H1 (cell line): Measurements from ENCODE around the gene ITGB5. TPM values are rescaled to one million over a fixed set of nuclear protein-coding genes. Genes with fewer than 3 reads are reported as not detected.

Source experiments
- CTCF ChIA-PET: fragments of 300-600 bp; sonication (Branson Sonifier 250); formaldehyde crosslinking; loops from one replicate; lab custom pipeline; 2021; ENCODE audit not compliant: partially characterized antibody; lab: Charles Lee
- POLR2A ChIA-PET: fragments of 300-600 bp; sonication (Branson Sonifier 250); formaldehyde crosslinking; loops from one replicate; lab custom pipeline; 2021; ENCODE audit warnings: inconsistent platforms; ENCODE audit not compliant: partially characterized antibody; lab: Charles Lee
- DNase-seq, 2 experiments: peaks; one replicate each; pipeline versions ENCODE4 v3.0.0 to v3.0.0-alpha.2; 2010 to 2022; ENCODE audit warnings: low spot score in 2 of 2, low read depth in 1 of 2, mixed read lengths in 1 of 2
- FAIRE-seq: peaks from 2 replicates; lab custom pipeline; 2011; peaks lifted over from hg19 to GRCh38; lab: Jason Lieb, UNC
- H2AFZ ChIP-seq: 2 replicates; pipeline ENCODE4 v1.8.1; 2012; ENCODE audit warnings: low read length, inconsistent platforms
- H2AK5ac ChIP-seq: 2 replicates; pipeline ENCODE4 v1.6.1; 2013; ENCODE audit warnings: low read depth, low read length
- H2BK120ac ChIP-seq: replicated peaks from 2 replicates; pipeline ENCODE3; 2013; ENCODE audit warnings: low read depth, low read length, inconsistent platforms
- H2BK12ac ChIP-seq: 2 replicates; pipeline ENCODE4 v1.6.1; 2013; ENCODE audit warnings: low read depth, low read length
- H2BK15ac ChIP-seq: 2 replicates; pipeline ENCODE4 v1.6.1; 2013; ENCODE audit warnings: low read length
- H2BK20ac ChIP-seq: 2 replicates; pipeline ENCODE4 v1.6.1; 2013; ENCODE audit warnings: low read length
- H2BK5ac ChIP-seq: 2 replicates; pipeline ENCODE4 v1.6.1; 2013; ENCODE audit warnings: low read depth, low read length
- H3K14ac ChIP-seq: 2 replicates; pipeline ENCODE4 v1.6.1; 2013; ENCODE audit warnings: inconsistent platforms; ENCODE audit not compliant: insufficient read length
- H3K18ac ChIP-seq: 2 replicates; pipeline ENCODE4 v1.6.1; 2013; ENCODE audit warnings: low read length; ENCODE audit errors: extremely low read depth
- H3K23ac ChIP-seq: 2 replicates; pipeline ENCODE4 v1.6.1; 2013; ENCODE audit warnings: inconsistent platforms; ENCODE audit not compliant: insufficient read length
- H3K23me2 ChIP-seq: 2 replicates; pipeline ENCODE4 v1.6.1; 2013; ENCODE audit warnings: low read depth, low read length
- H3K27ac ChIP-seq: 2 replicates; pipeline ENCODE4 v1.6.1; 2011; ENCODE audit warnings: low read depth, low read length, inconsistent platforms
- H3K27me3 ChIP-seq, 4 experiments: replicated peaks in 1 of 4; 1 replicate in 1 of 4; 2 replicates in 3 of 4; pipeline versions ENCODE4 v1.6.1 to v1.8.1; 2011 to 2013; ENCODE audit warnings: low read length in 3 of 4, mild to moderate bottlenecking in 3 of 4, inconsistent platforms in 2 of 4, mixed read lengths in 2 of 4, moderate library complexity in 1 of 4; ENCODE audit not compliant: control insufficient read depth in 3 of 4, insufficient read depth in 3 of 4; ENCODE audit errors: extremely low read depth in 1 of 4
- H3K36me3 ChIP-seq, 4 experiments: 2 replicates each; pipeline versions ENCODE4 v1.6.1 to v1.8.1; 2011 to 2013; ENCODE audit warnings: mild to moderate bottlenecking in 4 of 4, low read length in 3 of 4, moderate library complexity in 2 of 4, control low read depth in 1 of 4, inconsistent platforms in 1 of 4; ENCODE audit not compliant: insufficient read depth in 4 of 4, control insufficient read depth in 2 of 4
- H3K4ac ChIP-seq: replicated peaks from 2 replicates; pipeline ENCODE3; 2013; ENCODE audit warnings: low read length, low read depth, mixed read lengths, inconsistent platforms; ENCODE audit not compliant: insufficient read length
- H3K4me1 ChIP-seq, 4 experiments: replicated peaks in 1 of 4; 1 replicate in 1 of 4; 2 replicates in 3 of 4; pipeline versions ENCODE4 v1.6.1 to v1.8.1; 2011 to 2013; ENCODE audit warnings: low read length in 3 of 4, inconsistent platforms in 2 of 4, mixed read lengths in 1 of 4; ENCODE audit not compliant: insufficient read depth in 4 of 4, control insufficient read depth in 3 of 4
- H3K4me2 ChIP-seq, 2 experiments: 2 replicates each; pipeline versions ENCODE4 v1.6.1 to v1.8.1; 2011 to 2013; ENCODE audit warnings: low read depth in 2 of 2, low read length in 2 of 2, control low read depth in 1 of 2, inconsistent platforms in 1 of 2, mild to moderate bottlenecking in 1 of 2; ENCODE audit not compliant: insufficient read depth in 1 of 2
- H3K4me3 ChIP-seq, 4 experiments: fragments of 200-600, 300-600 bp in 1 of 4; sonication (generic), shearing (Covaris generic), sonication (Bioruptor Twin) in 1 of 4; 2 replicates each; pipeline versions ENCODE4 v1.5.1 to v1.8.1; 2011 to 2016; ENCODE audit warnings: low read length in 4 of 4, low read depth in 3 of 4, control low read depth in 2 of 4, inconsistent platforms in 2 of 4, mild to moderate bottlenecking in 2 of 4, mixed read lengths in 1 of 4, moderate library complexity in 1 of 4; ENCODE audit not compliant: insufficient read depth in 2 of 4; ENCODE audit errors: extremely low read depth in 1 of 4
- H3K56ac ChIP-seq: replicated peaks from 2 replicates; pipeline ENCODE3; 2013; ENCODE audit warnings: low read depth, mild to moderate bottlenecking, mixed read lengths, low read length, inconsistent platforms; ENCODE audit not compliant: insufficient read length
- H3K79me1 ChIP-seq: 2 replicates; pipeline ENCODE4 v1.6.1; 2013; ENCODE audit warnings: low read depth, low read length, control low read depth
- H3K79me2 ChIP-seq, 2 experiments: 2 replicates each; pipeline versions ENCODE4 v1.6.1 to v1.8.1; 2012 to 2013; ENCODE audit warnings: low read length in 2 of 2, mild to moderate bottlenecking in 2 of 2, inconsistent platforms in 1 of 2; ENCODE audit not compliant: insufficient read depth in 2 of 2, control insufficient read depth in 1 of 2
- H3K9ac ChIP-seq, 4 experiments: replicated peaks in 1 of 4; 1 replicate in 1 of 4; 2 replicates in 3 of 4; pipeline versions ENCODE4 v1.6.1 to v1.8.1; 2011 to 2013; ENCODE audit warnings: low read depth in 3 of 4, low read length in 3 of 4, control low read depth in 2 of 4, mild to moderate bottlenecking in 2 of 4, moderate library complexity in 2 of 4, inconsistent platforms in 1 of 4; ENCODE audit errors: extremely low read depth in 1 of 4
- H3K9me3 ChIP-seq, 2 experiments: 2 replicates each; pipeline versions ENCODE4 v1.6.1 to v1.8.1; 2012 to 2013; ENCODE audit warnings: mild to moderate bottlenecking in 2 of 2, moderate library complexity in 2 of 2, control low read depth in 1 of 2, inconsistent platforms in 1 of 2, low read depth in 1 of 2, low read length in 1 of 2, mixed read lengths in 1 of 2; ENCODE audit not compliant: insufficient read depth in 2 of 2
- H4K20me1 ChIP-seq, 2 experiments: replicated peaks in 1 of 2; 2 replicates each; pipeline versions ENCODE3 to v1.8.1; 2011 to 2013; ENCODE audit warnings: inconsistent platforms in 2 of 2, low read length in 2 of 2, mild to moderate bottlenecking in 1 of 2; ENCODE audit not compliant: insufficient read depth in 2 of 2, control insufficient read depth in 1 of 2
- H4K5ac ChIP-seq: 2 replicates; pipeline ENCODE4 v1.6.1; 2013; ENCODE audit warnings: low read length, low read depth, mixed read lengths, inconsistent platforms; ENCODE audit not compliant: insufficient read length
- H4K8ac ChIP-seq: 2 replicates; pipeline ENCODE4 v1.8.0; 2013; ENCODE audit warnings: mild to moderate bottlenecking, moderate library complexity, low read length, inconsistent platforms; ENCODE audit not compliant: insufficient read depth; ENCODE audit errors: extremely low read depth
- H4K91ac ChIP-seq: replicated peaks from 2 replicates; pipeline ENCODE3; 2013; ENCODE audit warnings: low read length, mixed read lengths, inconsistent platforms; ENCODE audit not compliant: insufficient read length
- BACH1 ChIP-seq: IDR thresholded peaks from 2 replicates; pipeline ENCODE4 v1.6.1; 2012; ENCODE audit warnings: low read length, improper control_type of control experiment
- CHD1 ChIP-seq: IDR thresholded peaks from 2 replicates; pipeline ENCODE4 v1.6.1; 2012; ENCODE audit warnings: low read depth, low read length, improper control_type of control experiment
- CREB1 ChIP-seq: IDR thresholded peaks from 2 replicates; pipeline ENCODE4 v1.6.1; 2012; ENCODE audit warnings: inconsistent platforms
- EGR1 ChIP-seq: IDR thresholded peaks from 2 replicates; pipeline ENCODE4 v1.6.1; 2011; ENCODE audit warnings: low read depth, low read length, borderline replicate concordance
- GTF2F1 ChIP-seq: IDR thresholded peaks from 2 replicates; pipeline ENCODE4 v1.6.1; 2012; ENCODE audit warnings: low read depth, low read length, improper control_type of control experiment, borderline replicate concordance
- NRF1 ChIP-seq: IDR thresholded peaks from 2 replicates; pipeline ENCODE4 v1.6.1; 2011; ENCODE audit warnings: mild to moderate bottlenecking, low read depth, low read length, improper control_type of control experiment
- PHF8 ChIP-seq: fragments of 200-600 bp; sonication (generic); conservative IDR thresholded peaks from 2 replicates; pipeline ENCODE4 v1.7.1; 2012; ENCODE audit warnings: low read depth, mild to moderate bottlenecking, inconsistent platforms, low read length, moderate library complexity
- RAD21 ChIP-seq, 2 experiments: IDR thresholded peaks in 1 of 2; conservative IDR thresholded peaks in 1 of 2; 2 replicates each; pipeline ENCODE4 v1.6.1; 2011; ENCODE audit warnings: low read depth in 2 of 2, low read length in 2 of 2, improper control_type of control experiment in 1 of 2, inconsistent platforms in 1 of 2, mild to moderate bottlenecking in 1 of 2, moderate library complexity in 1 of 2
- RXRA ChIP-seq: IDR thresholded peaks from 2 replicates; pipeline ENCODE4 v1.6.1; 2011; ENCODE audit warnings: low read depth, mild to moderate bottlenecking, low read length, moderate library complexity; ENCODE audit not compliant: insufficient read depth
- SIN3A ChIP-seq, 2 experiments: IDR thresholded peaks in 1 of 2; conservative IDR thresholded peaks in 1 of 2; 2 replicates each; pipeline ENCODE4 v1.6.1; 2011 to 2012; ENCODE audit warnings: low read length in 2 of 2, improper control_type of control experiment in 1 of 2, low read depth in 1 of 2, mild to moderate bottlenecking in 1 of 2
- SRF ChIP-seq: IDR thresholded peaks from 2 replicates; pipeline ENCODE4 v1.6.1; 2011; ENCODE audit warnings: mild to moderate bottlenecking, low read depth, low read length, moderate library complexity
- TAF1 ChIP-seq: IDR thresholded peaks from 2 replicates; pipeline ENCODE4 v1.6.1; 2011; ENCODE audit warnings: mild to moderate bottlenecking, low read depth, low read length
- WGBS, 2 experiments: shearing (Covaris generic) in 1 of 2; methylation state at CpG; one replicate each; pipeline versions ENCODE4 v1.1.6 to v1.1.7; 2013 to 2015; ENCODE audit warnings: low lambda C conversion rate in 2 of 2, mixed read lengths in 2 of 2, inconsistent platforms in 1 of 2, low coverage in 1 of 2, missing lambda C conversion rate in 1 of 2; ENCODE audit not compliant: insufficient replicate concordance in 2 of 2, insufficient coverage in 1 of 2, insufficient read length in 1 of 2; ENCODE audit errors: extremely low coverage in 1 of 2, missing lambda C conversion rate in 1 of 2; 5-methylcytosine and 5-hydroxymethylcytosine counted together
- polyA plus RNA-seq, 7 experiments: library from polyadenylated mRNA; depleted of rRNA in 3 of 7; stranded (reverse) in 5 of 7; unstranded in 2 of 7; fragments of >200 nt in 5 of 7; fragments of 200-250 nt in 2 of 7; gene quantifications; 1 replicate in 5 of 7; 2 replicates in 1 of 7; 4 replicates in 1 of 7; pipeline versions ENCODE4 v1.2.1 to v1.2.3, GENCODE V29; 2011 to 2013; ENCODE audit warnings: missing spikeins in 2 of 7, mixed read lengths in 2 of 7
- total RNA-seq: library from RNA; stranded (reverse); fragmentation: NEBNext Ultra II Directional; extraction: Animal tissue kit (Norgen Biotek cat#: 25700); gene quantifications from 2 replicates; pipeline ENCODE4 v1.2.1, GENCODE V29; 2021

ITGB5 gene
- total and polyA plus RNA-seq, 2 of the 8 experiments (the other 6 are each of a cell fraction or from before 2014, with no cell fraction given), result 101 to 268 TPM

GRCh38 chr3:124832782-124833709 lies 54.1 kb downstream of the ITGB5 start:
- Histone ChIP-seq H4K8ac (no peak overlapping the region), H3K9me3 (no peaks in the 10 kb centered on the region), H4K5ac (no peak overlapping the region), H3K23ac (no peak overlapping the region), H3K36me3 (0 out of 8 replicates have a peak, but pooled peaks cover 0 to 5% (median 2%) of the 10 kb centered on the region in 4 experiments), H2BK12ac (0 out of 2 replicates have a peak overlapping the region, but pooled peaks have one; percentile 13), H3K4me1 (peaks cover 17 to 31% (median 19%) of the 10 kb centered on the region in 4 experiments), H3K9ac (no peak overlapping the region), H4K20me1 (no peaks in the 10 kb centered on the region), H2BK15ac (peak overlapping the region; percentile 77; the same call in 1 of the 2 replicates), H2BK120ac (no peak overlapping the region), H3K14ac (no peak overlapping the region), H3K18ac (no peak overlapping the region), H2BK5ac (no peak overlapping the region), H4K91ac (no peak overlapping the region), H3K4me3 (no peak overlapping the region), H3K27me3 (no peaks in the 10 kb centered on the region), H3K4me2 (no peak overlapping the region), H2AK5ac (no peak overlapping the region), H3K56ac (no peak overlapping the region), H2BK20ac (no peak overlapping the region), H3K27ac (no peak overlapping the region), H3K4ac (no peak overlapping the region), H3K23me2 (no peaks in the 10 kb centered on the region), H2AFZ (no peak overlapping the region), H3K79me2 (no peaks in the 10 kb centered on the region), H3K79me1 (no peaks in the 10 kb centered on the region; the same call in 1 of the 2 replicates)
- ChIA-PET CTCF (interaction anchor here (1.4 kb wide), 1 partner anchor 10 kb away, joined by 4 read pairs; no protein-coding TSS in a partner anchor), POLR2A (interaction anchor here (1.3 kb wide), 1 partner anchor 13 kb away, joined by 3 read pairs; no protein-coding TSS in a partner anchor)
- DNase-seq (no peak), FAIRE-seq (no peak)
- WGBS, 2 experiments, result 95% methylated on average over 1 of the region's 1 CpG; no CpG with 5 or more reads in 1 of the 2 experiments
- no peak for TF ChIP-seq TAF1
- no peak for TF ChIP-seq GTF2F1
- TF ChIP-seq CHD1, result no peak
- no peak for TF ChIP-seq EGR1
- TF ChIP-seq SRF, result no peak
- no peak for TF ChIP-seq BACH1
- no peak for TF ChIP-seq CREB1
- TF ChIP-seq RXRA, result no peak
- TF ChIP-seq PHF8, result no peak
- TF ChIP-seq RAD21 (IDR thresholded peaks at IDR 0.05 in 1 of 2, conservative IDR thresholded peaks at IDR 0.05 in 1 of 2; ENCODE audit: low read depth in 2 of 2, low read length in 2 of 2), result no peak
- TF ChIP-seq NRF1, result no peak
- TF ChIP-seq SIN3A (conservative IDR thresholded peaks at IDR 0.05 in 1 of 2, IDR thresholded peaks at IDR 0.05 in 1 of 2; ENCODE audit: low read depth in 1 of 2, low read length in 2 of 2), result no peak
